GM21423 (cell line): Measurements from ENCODE around the gene CBLB.
A peak's percentile ranks its signal among the peaks of the same experiment; 100 is the strongest.

Experiments used
- ATAC-seq: cut with Tn5 transposase; IDR thresholded peaks from one replicate; pipeline ENCODE4 v1.9.1; 2021; ENCODE audit warnings: mild to moderate bottlenecking, moderate library complexity; ENCODE audit not compliant: unreplicated experiment

Gene CBLB

GRCh38 chr3:105876780-105877327 is 8.0 kb upstream of the CBLB start:
- ATAC-seq = no peak

GRCh38 chr3:105869861-105870755 is 1.3 kb upstream of the CBLB start:
- ATAC-seq = no peak

- ATAC-seq = no peak
Observed at GRCh38 chr3:105869531-105869833, 670 bp upstream of the CBLB start.

- ATAC-seq = peak; percentile 3
Observed at GRCh38 chr3:105868431-105868741, 426 bp downstream of the CBLB start.

- no peak for ATAC-seq
Observed at GRCh38 chr3:105867712-105868430, 941 bp downstream of the CBLB start.

GRCh38 chr3:105866656-105867653 is 1.9 kb downstream of the CBLB start:
- peak; percentile 28 for ATAC-seq

- ATAC-seq = no peak
Observed at GRCh38 chr3:105865867-105866350, 2.9 kb downstream of the CBLB start.

- no peak for ATAC-seq
Observed at GRCh38 chr3:105865016-105865623, 3.7 kb downstream of the CBLB start.

GRCh38 chr3:105864212-105864611 is 4.6 kb downstream of the CBLB start:
- ATAC-seq = no peak

- no peak for ATAC-seq
Observed at GRCh38 chr3:105863608-105864007, 5.2 kb downstream of the CBLB start.

GRCh38 chr3:105862217-105862616 is 6.6 kb downstream of the CBLB start:
- ATAC-seq = peak; percentile 72

GRCh38 chr3:105860641-105861040 is 8.2 kb downstream of the CBLB start:
- no peak for ATAC-seq

GRCh38 chr3:105858017-105858416 is 10.8 kb downstream of the CBLB start:
- ATAC-seq = no peak

GRCh38 chr3:105857601-105858000 is 11.2 kb downstream of the CBLB start:
- ATAC-seq = no peak

- ATAC-seq = no peak
Observed at GRCh38 chr3:105856605-105857004, 12.2 kb downstream of the CBLB start.

GRCh38 chr3:105853801-105854432 is 14.9 kb downstream of the CBLB start:
- peak; percentile 95 for ATAC-seq

GRCh38 chr3:105851582-105851981 is 17.2 kb downstream of the CBLB start:
- ATAC-seq = no peak

- no peak for ATAC-seq
Observed at GRCh38 chr3:105851176-105851575, 17.6 kb downstream of the CBLB start.

- no peak for ATAC-seq
Observed at GRCh38 chr3:105850593-105850992, 18.2 kb downstream of the CBLB start.

GRCh38 chr3:105848821-105849220 is 20.0 kb downstream of the CBLB start:
- no peak for ATAC-seq
